Mesenchymal stem cell (in vitro differentiated cells and primary cell): ENCODE results near the gene MET.
A peak's percentile ranks its signal among the peaks of the same experiment; 100 is the strongest.

Experiments used
- DNase-seq: peaks from one replicate; pipeline ENCODE4 v3.0.0-alpha.2; 2013
- H2AFZ ChIP-seq: one replicate; pipeline ENCODE4 v1.6.1; 2013; ENCODE audit warnings: low read depth, mild to moderate bottlenecking, control low read depth, inconsistent platforms, low read length, moderate library complexity
- H2AK5ac ChIP-seq: 2 replicates; pipeline ENCODE4 v1.6.1; 2013; ENCODE audit warnings: low read length, moderate library complexity, mild to moderate bottlenecking, inconsistent platforms; ENCODE audit not compliant: severe bottlenecking
- H2BK120ac ChIP-seq: one replicate; pipeline ENCODE4 v1.6.1; 2013; ENCODE audit warnings: low read depth, mild to moderate bottlenecking, inconsistent platforms, low read length, moderate library complexity
- H2BK12ac ChIP-seq, 2 experiments: one replicate each; pipeline ENCODE4 v1.6.1; 2013; ENCODE audit warnings: inconsistent platforms in 2 of 2, low read length in 2 of 2, mild to moderate bottlenecking in 2 of 2, moderate library complexity in 2 of 2, control low read depth in 1 of 2
- H2BK15ac ChIP-seq: one replicate; pipeline ENCODE4 v1.6.1; 2013; ENCODE audit warnings: mild to moderate bottlenecking, low read depth, inconsistent platforms; ENCODE audit not compliant: poor library complexity, severe bottlenecking
- H2BK5ac ChIP-seq: 2 replicates; pipeline ENCODE4 v1.6.1; 2013; ENCODE audit warnings: low read depth, mild to moderate bottlenecking, low read length, control low read depth, inconsistent platforms; ENCODE audit not compliant: poor library complexity, severe bottlenecking
- H3K14ac ChIP-seq, 2 experiments: one replicate each; pipeline ENCODE4 v1.6.1; 2013; ENCODE audit warnings: inconsistent platforms in 2 of 2, low read length in 2 of 2, control low read depth in 1 of 2, mild to moderate bottlenecking in 1 of 2, moderate library complexity in 1 of 2
- H3K18ac ChIP-seq, 2 experiments: one replicate each; pipeline ENCODE4 v1.6.1; 2013; ENCODE audit warnings: inconsistent platforms in 2 of 2, low read length in 2 of 2, control low read depth in 1 of 2, low read depth in 1 of 2, mild to moderate bottlenecking in 1 of 2
- H3K23ac ChIP-seq, 2 experiments: one replicate each; pipeline ENCODE4 v1.6.1; 2013; ENCODE audit warnings: inconsistent platforms in 2 of 2, low read length in 2 of 2, mild to moderate bottlenecking in 2 of 2, moderate library complexity in 2 of 2, control low read depth in 1 of 2
- H3K27ac ChIP-seq: 2 replicates; pipeline ENCODE4 v1.5.1; 2013; ENCODE audit warnings: mild to moderate bottlenecking, moderate library complexity, low read length, control low read depth, inconsistent platforms; ENCODE audit not compliant: poor library complexity, severe bottlenecking
- H3K27me3 ChIP-seq, 2 experiments: 2 replicates each; pipeline versions ENCODE4 v1.6.1 to v1.7.0; 2013; ENCODE audit warnings: low read length in 2 of 2, mild to moderate bottlenecking in 2 of 2, moderate library complexity in 2 of 2, control low read depth in 1 of 2, inconsistent platforms in 1 of 2; ENCODE audit not compliant: control insufficient read depth in 1 of 2, insufficient read depth in 1 of 2
- H3K36me3 ChIP-seq, 2 experiments: 2 replicates each; pipeline versions ENCODE4 v1.6.1 to v1.7.0; 2013; ENCODE audit warnings: low read length in 2 of 2, control low read depth in 1 of 2, inconsistent platforms in 1 of 2, low read depth in 1 of 2, mild to moderate bottlenecking in 1 of 2; ENCODE audit not compliant: insufficient read depth in 2 of 2, control insufficient read depth in 1 of 2
- H3K4ac ChIP-seq, 2 experiments: one replicate each; pipeline ENCODE4 v1.6.1; 2013; ENCODE audit warnings: inconsistent platforms in 2 of 2, low read length in 2 of 2, mild to moderate bottlenecking in 2 of 2, moderate library complexity in 2 of 2, control low read depth in 1 of 2, low read depth in 1 of 2
- H3K4me1 ChIP-seq: 2 replicates; pipeline ENCODE4 v1.6.1; 2013; ENCODE audit warnings: low read depth, low read length, control low read depth; ENCODE audit not compliant: control insufficient read depth, insufficient read depth
- H3K4me2 ChIP-seq: 2 replicates; pipeline ENCODE4 v1.6.1; 2013; ENCODE audit warnings: low read length, mild to moderate bottlenecking, inconsistent platforms; ENCODE audit not compliant: poor library complexity, severe bottlenecking
- H3K4me3 ChIP-seq, 2 experiments: 2 replicates each; pipeline versions ENCODE4 v1.5.1 to v1.7.0; 2013; ENCODE audit warnings: low read length in 2 of 2, mild to moderate bottlenecking in 2 of 2, control low read depth in 1 of 2, low read depth in 1 of 2; ENCODE audit not compliant: insufficient read depth in 1 of 2
- H3K79me1 ChIP-seq: replicated peaks from 2 replicates; pipeline ENCODE4 v1.6.1; 2013; ENCODE audit warnings: mild to moderate bottlenecking, control low read depth, low read length, inconsistent platforms; ENCODE audit not compliant: poor library complexity, severe bottlenecking
- H3K9ac ChIP-seq: 2 replicates; pipeline ENCODE4 v1.7.0; 2013; ENCODE audit warnings: mild to moderate bottlenecking, low read length, moderate library complexity
- H3K9me3 ChIP-seq: 2 replicates; pipeline ENCODE4 v1.7.0; 2013; ENCODE audit warnings: mild to moderate bottlenecking, low read length; ENCODE audit not compliant: control insufficient read depth
- H4K8ac ChIP-seq: one replicate; pipeline ENCODE4 v1.6.1; 2013; ENCODE audit warnings: inconsistent platforms, mild to moderate bottlenecking, low read length, moderate library complexity
- H4K91ac ChIP-seq: one replicate; pipeline ENCODE4 v1.6.1; 2013; ENCODE audit warnings: mild to moderate bottlenecking, low read length, inconsistent platforms
- WGBS: methylation state at CpG from one replicate; pipeline ENCODE4 v1.1.7; 2013; ENCODE audit warnings: mixed read lengths; 5-methylcytosine and 5-hydroxymethylcytosine counted together

The MET gene

DNA sequence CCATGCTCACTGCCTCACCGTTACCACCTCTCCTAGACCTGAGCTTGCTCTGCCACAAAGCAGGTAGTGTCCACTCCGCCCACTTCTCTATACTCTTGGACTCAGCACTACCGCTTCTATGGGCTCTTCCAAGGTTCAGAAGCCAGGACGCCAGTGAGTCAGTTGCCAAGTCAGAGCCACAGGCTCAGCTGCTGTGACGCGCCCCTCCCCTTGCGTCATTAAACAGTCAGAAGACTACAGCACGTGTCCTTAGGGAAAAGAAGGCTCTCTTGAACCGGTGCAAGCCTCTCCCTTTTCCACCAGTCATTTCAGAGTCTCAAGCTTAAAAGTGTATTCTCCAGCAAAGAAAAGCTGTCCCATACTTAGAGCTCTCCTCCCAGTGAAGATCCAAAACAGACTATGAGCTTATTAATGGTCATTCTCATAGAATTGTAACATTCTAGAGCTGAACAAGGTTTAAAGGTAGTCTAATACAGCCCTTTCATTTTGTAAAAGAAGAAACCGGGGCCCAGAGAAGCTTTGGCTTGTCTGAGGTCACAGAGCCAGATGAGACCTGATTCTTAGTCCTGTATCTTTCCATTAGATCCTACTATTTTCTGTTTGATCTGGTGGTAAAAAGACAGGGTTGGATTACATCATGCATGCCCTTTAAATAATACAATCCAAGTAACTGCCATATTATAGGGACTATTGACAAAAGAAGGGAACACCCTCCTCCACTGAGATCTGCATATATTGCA lies 40.9 kb upstream of the MET start:
- no peak overlapping the region for H3K23ac ChIP-seq
- H3K27ac ChIP-seq: no peak overlapping the region

GRCh38 chr7:116631676-116632075 lies 40.3 kb upstream of the MET start:
- Histone ChIP-seq H3K36me3 (no peaks in the 10 kb centered on the region), H2BK120ac (no peak overlapping the region), H4K8ac (no peak overlapping the region), H2BK12ac (no peak overlapping the region), H4K91ac (no peak overlapping the region), H2AK5ac (no peak overlapping the region), H3K9me3 (no peaks in the 10 kb centered on the region), H3K4me2 (no peak overlapping the region), H3K23ac (no peak overlapping the region), H2AFZ (no peak overlapping the region), H3K4me1 (peaks cover 6% of the 10 kb centered on the region), H3K4ac (no peak overlapping the region), H3K14ac (no peak overlapping the region), H3K9ac (peak overlapping the region; percentile 69), H3K4me3 (no peak overlapping the region), H3K79me1 (no peaks in the 10 kb centered on the region), H3K18ac (peak overlapping the region in 1 of 2 experiments; percentile 43), H2BK15ac (no peak overlapping the region), H3K27me3 (no peaks in the 10 kb centered on the region), H2BK5ac (no peak overlapping the region), H3K27ac (no peak overlapping the region)
- 94% methylated on average over 1 of the region's 2 CpGs for WGBS
- DNase-seq: no peak

More for the DNA sequence above, 40.9 kb upstream of the MET start:
- H3K4me1 ChIP-seq: peaks cover 6% of the 10 kb centered on the region
- no peaks in the 10 kb centered on the region for H3K9me3 ChIP-seq
- no peak overlapping the region for H4K8ac ChIP-seq
- H3K4me3 ChIP-seq: peak overlapping the region in 1 of 2 experiments; percentile 1
- no peak overlapping the region for H2BK5ac ChIP-seq
- H2BK15ac ChIP-seq: no peak overlapping the region
- peak overlapping the region; percentile 69 for H3K9ac ChIP-seq
- H3K18ac ChIP-seq: no peak overlapping the region
- no peak overlapping the region for H2BK120ac ChIP-seq
- no peak overlapping the region for H3K4me2 ChIP-seq
- peak; percentile 80 for DNase-seq
- H2AFZ ChIP-seq: no peak overlapping the region
- H3K27me3 ChIP-seq: no peaks in the 10 kb centered on the region
- no peaks in the 10 kb centered on the region for H3K36me3 ChIP-seq
- no peak overlapping the region for H3K14ac ChIP-seq
- no peak overlapping the region for H2AK5ac ChIP-seq
- H3K4ac ChIP-seq: no peak overlapping the region
- 75% methylated on average over 9 of the region's 10 CpGs for WGBS
- no peak overlapping the region for H4K91ac ChIP-seq
- H3K79me1 ChIP-seq: no peaks in the 10 kb centered on the region
- H2BK12ac ChIP-seq: no peak overlapping the region

- Histone ChIP-seq H3K27me3 (no peaks in the 10 kb centered on the region), H3K4me2 (no peak overlapping the region), H3K23ac (no peak overlapping the region), H2BK15ac (no peak overlapping the region), H2BK12ac (no peak overlapping the region), H3K27ac (no peak overlapping the region), H3K18ac (no peak overlapping the region), H3K4me1 (peaks cover 6% of the 10 kb centered on the region), H3K79me1 (no peaks in the 10 kb centered on the region), H4K8ac (no peak overlapping the region), H3K36me3 (no peaks in the 10 kb centered on the region), H2AK5ac (no peak overlapping the region), H3K9ac (peak overlapping the region; percentile 69), H3K14ac (no peak overlapping the region), H3K4me3 (no peak overlapping the region), H2BK120ac (no peak overlapping the region), H2BK5ac (no peak overlapping the region), H4K91ac (no peak overlapping the region), H3K4ac (no peak overlapping the region), H3K9me3 (no peaks in the 10 kb centered on the region), H2AFZ (no peak overlapping the region)
- no CpG with 5 or more reads among the region's 1 CpG for WGBS
- peak; percentile 51 for DNase-seq
Measured at GRCh38 chr7:116632384-116632783, 39.6 kb upstream of the MET start.

- 93% methylated on average over 11 of the region's 13 CpGs for WGBS
- H3K27ac ChIP-seq: no peak overlapping the region
- H2AK5ac ChIP-seq: no peak overlapping the region
- H3K36me3 ChIP-seq: no peaks in the 10 kb centered on the region
- no peak overlapping the region for H2BK5ac ChIP-seq
- H3K9ac ChIP-seq: peak overlapping the region; percentile 62
- no peaks in the 10 kb centered on the region for H3K9me3 ChIP-seq
- no peak overlapping the region for H3K4ac ChIP-seq
- H2AFZ ChIP-seq: no peak overlapping the region
- no peak overlapping the region for H3K4me3 ChIP-seq
- peak; percentile 14 for DNase-seq
- no peak overlapping the region for H3K4me2 ChIP-seq
- H3K14ac ChIP-seq: no peak overlapping the region
- peak overlapping the region in 1 of 2 experiments; percentile 76 for H2BK12ac ChIP-seq
- no peak overlapping the region for H3K18ac ChIP-seq
- no peak overlapping the region for H4K91ac ChIP-seq
- no peak overlapping the region for H4K8ac ChIP-seq
- H3K4me1 ChIP-seq: peaks cover 6% of the 10 kb centered on the region
- no peak overlapping the region for H3K23ac ChIP-seq
- no peak overlapping the region for H2BK15ac ChIP-seq
- H2BK120ac ChIP-seq: no peak overlapping the region
- no peaks in the 10 kb centered on the region for H3K79me1 ChIP-seq
- H3K27me3 ChIP-seq: no peaks in the 10 kb centered on the region
Measured at GRCh38 chr7:116633131-116633988, 38.6 kb upstream of the MET start.
